HCT116 (cell line): ENCODE measurements around the gene CENPB. TPM values are rescaled to one million over a fixed set of nuclear protein-coding genes. Genes with fewer than 3 reads are reported as not detected.

Experiments used
- ATAC-seq: fragments of 200-7000 bp; cut with Tn5 transposase; 2 replicates; pipeline ENCODE4 v1.9.1; 2020; ENCODE audit warnings: mild to moderate bottlenecking, moderate library complexity
- BruUV-seq: library from RNA; stranded (reverse); fragments of 400-500 nt; replicated peaks from 2 replicates; lab custom pipeline; 2021; lab: Mats Ljungman, UMichigan
- CTCF ChIA-PET: fragments of 300-600 bp; sonication (Branson Sonifier 250); formaldehyde crosslinking; loops from one replicate; lab custom pipeline; 2021; ENCODE audit warnings: antibody characterized with exemption; lab: Charles Lee
- POLR2A ChIA-PET: fragments of 300-600, 350-600 bp; sonication (Branson Sonifier 250); formaldehyde crosslinking; loops from one replicate; lab custom pipeline; 2021; ENCODE audit warnings: antibody characterized with exemption; lab: Charles Lee
- RAD21 ChIA-PET, 2 experiments: fragments of 300-600 bp; sonication (Branson Sonifier 250); formaldehyde crosslinking; loops; one replicate each; lab custom pipeline; 2023; ENCODE audit warnings: low total read pairs in 2 of 2; ENCODE audit not compliant: uncharacterized antibody in 2 of 2, unreplicated experiment in 2 of 2, low non-redundant PET in 1 of 2; lab: Charles Lee
- DNase-seq: peaks from one replicate; pipeline ENCODE4 v3.0.0-alpha.2; 2010; ENCODE audit warnings: low read depth, low spot score
- H2AFZ ChIP-seq: fragments of 200-600 bp; shearing (Covaris generic), sonication (generic); 2 replicates; pipeline ENCODE4 v1.6.1; 2017; ENCODE audit warnings: low read depth, mixed run types, mixed read lengths, antibody characterized with exemption, low read length; ENCODE audit not compliant: poor library complexity, severe bottlenecking
- H3K27ac ChIP-seq: 2 replicates; pipeline ENCODE4 v1.5.1; 2012; ENCODE audit warnings: low read depth, low read length
- H3K27me3 ChIP-seq: fragments of 200-600 bp; sonication (generic); 2 replicates; pipeline ENCODE4 v1.6.1; 2016; ENCODE audit warnings: mixed run types, low read length, mixed read lengths; ENCODE audit not compliant: insufficient read depth
- H3K36me3 ChIP-seq, 2 experiments: fragments of 200-500 bp in 1 of 2; fragments of 200-600 bp in 1 of 2; sonication (Bioruptor generic) in 1 of 2; sonication (generic) in 1 of 2; 2 replicates each; pipeline versions ENCODE4 v1.5.1 to v1.6.1; 2014 to 2016; ENCODE audit warnings: low read length in 2 of 2, inconsistent platforms in 1 of 2, mixed read lengths in 1 of 2, mixed run types in 1 of 2; ENCODE audit not compliant: insufficient read depth in 2 of 2, control insufficient read depth in 1 of 2
- H3K4me1 ChIP-seq, 2 experiments: fragments of 200-600 bp in 1 of 2; sonication (generic) in 1 of 2; 2 replicates each; pipeline versions ENCODE4 v1.5.1 to v1.6.1; 2012 to 2017; ENCODE audit warnings: low read length in 2 of 2, inconsistent platforms in 1 of 2, mild to moderate bottlenecking in 1 of 2, mixed read lengths in 1 of 2, mixed run types in 1 of 2, moderate library complexity in 1 of 2; ENCODE audit not compliant: insufficient read depth in 2 of 2, control insufficient read depth in 1 of 2
- H3K4me2 ChIP-seq: fragments of 200-600 bp; sonication (generic); 2 replicates; pipeline ENCODE4 v1.6.1; 2017; ENCODE audit warnings: mixed run types, low read length, mixed read lengths
- H3K4me3 ChIP-seq, 2 experiments: fragments of 200-600 bp in 1 of 2; sonication (generic) in 1 of 2; replicated peaks in 1 of 2; 2 replicates each; pipeline ENCODE4 v1.5.1; 2011 to 2016; ENCODE audit warnings: low read length in 2 of 2, control low read depth in 1 of 2, low read depth in 1 of 2, mild to moderate bottlenecking in 1 of 2, mixed read lengths in 1 of 2, mixed run types in 1 of 2
- H3K79me2 ChIP-seq: fragments of 200-600 bp; sonication (generic); 2 replicates; pipeline ENCODE4 v1.6.1; 2017; ENCODE audit warnings: mild to moderate bottlenecking, mixed run types, low read length, moderate library complexity, mixed read lengths; ENCODE audit not compliant: insufficient read depth
- H3K9ac ChIP-seq: fragments of 200-600 bp; sonication (generic); 2 replicates; pipeline ENCODE4 v1.6.1; 2016; ENCODE audit warnings: low read length, mixed read lengths
- H3K9me2 ChIP-seq: fragments of 200-600 bp; sonication (generic), shearing (Covaris generic); 2 replicates; pipeline ENCODE4 v1.6.1; 2017; ENCODE audit warnings: mixed run types, mild to moderate bottlenecking, moderate library complexity; ENCODE audit not compliant: insufficient read depth
- H3K9me3 ChIP-seq, 2 experiments: fragments of 200-500 bp in 1 of 2; fragments of 200-600 bp in 1 of 2; sonication (Bioruptor generic) in 1 of 2; sonication (generic) in 1 of 2; 2 replicates each; pipeline ENCODE4 v1.6.1; 2014 to 2017; ENCODE audit warnings: low read length in 2 of 2, mixed read lengths in 2 of 2, inconsistent platforms in 1 of 2, low read depth in 1 of 2, mild to moderate bottlenecking in 1 of 2, mixed run types in 1 of 2, moderate library complexity in 1 of 2; ENCODE audit not compliant: control insufficient read depth in 1 of 2, insufficient read depth in 1 of 2
- H4K20me1 ChIP-seq: fragments of 200-600 bp; sonication (generic), shearing (Covaris generic); 2 replicates; pipeline ENCODE4 v1.6.1; 2017; ENCODE audit warnings: mixed run types, mild to moderate bottlenecking, moderate library complexity; ENCODE audit not compliant: insufficient read depth
- CBX3 ChIP-seq: IDR thresholded peaks from 2 replicates; pipeline ENCODE4 v1.6.1; 2012; ENCODE audit warnings: low read depth
- CEBPB ChIP-seq: IDR thresholded peaks from 2 replicates; pipeline ENCODE4 v1.6.1; 2012; ENCODE audit warnings: low read depth
- CTCF ChIP-seq, 3 experiments: fragments of 200-600 bp in 1 of 3; sonication (generic) in 1 of 3; IDR thresholded peaks in 2 of 3; conservative IDR thresholded peaks in 1 of 3; 2 replicates each; pipeline ENCODE4 v1.5.1; 2012 to 2017; ENCODE audit warnings: low read depth in 2 of 3, low read length in 2 of 3, antibody characterized with exemption in 1 of 3, borderline replicate concordance in 1 of 3, control low read depth in 1 of 3, mild to moderate bottlenecking in 1 of 3, mixed read lengths in 1 of 3, mixed run types in 1 of 3, moderate library complexity in 1 of 3; ENCODE audit not compliant: insufficient read depth in 1 of 3
- EGR1 ChIP-seq: IDR thresholded peaks from 2 replicates; pipeline ENCODE4 v1.6.1; 2012; ENCODE audit warnings: low read depth
- ELF1 ChIP-seq: IDR thresholded peaks from 2 replicates; pipeline ENCODE4 v1.6.1; 2012; ENCODE audit warnings: low read depth, borderline replicate concordance
- EZH2 ChIP-seq: fragments of 200-600 bp; sonication (generic); IDR thresholded peaks from 2 replicates; pipeline ENCODE4 v1.6.1; 2017; ENCODE audit warnings: antibody characterized with exemption, mixed run types
- EZH2phosphoT487 ChIP-seq: fragments of 200-600 bp; IDR thresholded peaks from 2 replicates; pipeline ENCODE4 v1.6.1; 2018; ENCODE audit warnings: antibody characterized with exemption, borderline replicate concordance
- FOSL1 ChIP-seq: IDR thresholded peaks from 2 replicates; pipeline ENCODE4 v1.6.1; 2012; ENCODE audit warnings: low read depth
- JUND ChIP-seq: IDR thresholded peaks from 2 replicates; pipeline ENCODE4 v1.6.1; 2012
- POLR2A ChIP-seq: IDR thresholded peaks from 2 replicates; pipeline ENCODE4 v1.7.0; 2011; ENCODE audit warnings: borderline replicate concordance; ENCODE audit not compliant: insufficient read depth, insufficient read length; ENCODE audit errors: extremely low read depth
- RAD21 ChIP-seq: IDR thresholded peaks from 2 replicates; pipeline ENCODE4 v1.6.1; 2012; ENCODE audit warnings: low read depth, mild to moderate bottlenecking
- SIN3A ChIP-seq: IDR thresholded peaks from 2 replicates; pipeline ENCODE4 v1.6.1; 2012; ENCODE audit warnings: low read depth
- SP1 ChIP-seq: IDR thresholded peaks from 2 replicates; pipeline ENCODE4 v1.6.1; 2012; ENCODE audit warnings: low read depth
- SRF ChIP-seq: IDR thresholded peaks from 2 replicates; pipeline ENCODE4 v1.6.1; 2012; ENCODE audit warnings: low read depth
- TCF7L2 ChIP-seq: IDR thresholded peaks from 2 replicates; pipeline ENCODE4 v1.7.0; 2011; ENCODE audit warnings: borderline replicate concordance, inconsistent platforms; ENCODE audit not compliant: insufficient read depth, insufficient read length; ENCODE audit errors: extremely low read depth
- YY1 ChIP-seq: IDR thresholded peaks from 2 replicates; pipeline ENCODE4 v1.6.1; 2011; ENCODE audit warnings: low read length, low read depth, moderate library complexity, mild to moderate bottlenecking; ENCODE audit not compliant: insufficient replicate concordance; ENCODE audit errors: extremely low read depth
- ZFX ChIP-seq: fragments of 450-650 bp; IDR thresholded peaks from 2 replicates; pipeline ENCODE4 v1.6.1; 2017
- intact Hi-C: fragments of 100-400 bp; cut with micrococcal nuclease; formaldehyde crosslinking; loops from 2 replicates; pipeline ENCODE4 v1.10.0; 2022
- total RNA-seq: library from RNA; stranded (reverse); gene quantifications from one replicate; pipeline ENCODE4 v1.2.1, GENCODE V29; 2021; ENCODE audit not compliant: unreplicated experiment
- TF ChIP-seq, protein P1 (sequence below): IDR thresholded peaks from 2 replicates; pipeline ENCODE4 v1.6.1; 2012; ENCODE audit warnings: low read depth
- TF ChIP-seq, protein P2 (sequence below): IDR thresholded peaks from 2 replicates; pipeline ENCODE4 v1.6.1; 2011; ENCODE audit warnings: mild to moderate bottlenecking, low read length, moderate library complexity; ENCODE audit not compliant: insufficient replicate concordance; ENCODE audit errors: extremely low read depth
- TF ChIP-seq, protein P3 (sequence below): IDR thresholded peaks from 2 replicates; pipeline ENCODE4 v1.6.1; 2012

Gene CENPB
- total RNA-seq, 1 experiment from 2014 or later: 67.2 TPM

DNA sequence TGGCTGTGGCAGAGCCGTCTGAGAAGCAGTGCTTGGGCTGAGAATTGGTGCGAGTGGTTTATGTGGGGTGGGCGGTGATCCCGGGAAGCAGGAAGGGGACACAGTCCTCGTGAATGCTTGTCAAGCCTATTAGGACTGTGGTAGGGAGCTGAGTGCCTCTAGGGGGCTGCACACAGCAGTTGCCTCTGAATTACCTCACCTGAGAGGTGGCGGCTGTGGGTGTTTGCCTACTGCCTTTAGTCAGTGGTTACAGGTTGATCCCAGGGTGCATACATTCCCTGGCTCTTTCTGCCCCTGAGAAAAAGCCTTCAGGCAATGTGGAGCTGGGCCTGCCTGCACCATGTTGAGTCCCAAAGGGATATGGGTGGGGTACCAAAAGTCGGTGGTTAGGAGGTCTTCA lies 39.0 kb upstream of the CENPB start:
- H3K27ac ChIP-seq: no peak overlapping the region
- ATAC-seq (no peak), DNase-seq (no peak)
- H3K4me2 ChIP-seq: no peak overlapping the region
- H3K4me3 ChIP-seq: no peak overlapping the region
- peaks cover 4 to 5% of the 10 kb centered on the region in 2 experiments; a peak in 1 of 4 replicates for H3K36me3 ChIP-seq
- intact Hi-C loops: no loop called here
- no peak for TF ChIP-seq FOSL1
- no peak for TF ChIP-seq EZH2
- TF ChIP-seq EGR1: no peak
- TF ChIP-seq SIN3A: no peak
- no peak for TF ChIP-seq SRF
- TF ChIP-seq CEBPB: no peak
- TF ChIP-seq JUND: no peak
- TF ChIP-seq RAD21: no peak
- TF ChIP-seq ZFX: no peak
- no peak for TF ChIP-seq TCF7L2
- TF ChIP-seq CBX3: no peak
- no peak for TF ChIP-seq POLR2A
- TF ChIP-seq, protein P1, sequence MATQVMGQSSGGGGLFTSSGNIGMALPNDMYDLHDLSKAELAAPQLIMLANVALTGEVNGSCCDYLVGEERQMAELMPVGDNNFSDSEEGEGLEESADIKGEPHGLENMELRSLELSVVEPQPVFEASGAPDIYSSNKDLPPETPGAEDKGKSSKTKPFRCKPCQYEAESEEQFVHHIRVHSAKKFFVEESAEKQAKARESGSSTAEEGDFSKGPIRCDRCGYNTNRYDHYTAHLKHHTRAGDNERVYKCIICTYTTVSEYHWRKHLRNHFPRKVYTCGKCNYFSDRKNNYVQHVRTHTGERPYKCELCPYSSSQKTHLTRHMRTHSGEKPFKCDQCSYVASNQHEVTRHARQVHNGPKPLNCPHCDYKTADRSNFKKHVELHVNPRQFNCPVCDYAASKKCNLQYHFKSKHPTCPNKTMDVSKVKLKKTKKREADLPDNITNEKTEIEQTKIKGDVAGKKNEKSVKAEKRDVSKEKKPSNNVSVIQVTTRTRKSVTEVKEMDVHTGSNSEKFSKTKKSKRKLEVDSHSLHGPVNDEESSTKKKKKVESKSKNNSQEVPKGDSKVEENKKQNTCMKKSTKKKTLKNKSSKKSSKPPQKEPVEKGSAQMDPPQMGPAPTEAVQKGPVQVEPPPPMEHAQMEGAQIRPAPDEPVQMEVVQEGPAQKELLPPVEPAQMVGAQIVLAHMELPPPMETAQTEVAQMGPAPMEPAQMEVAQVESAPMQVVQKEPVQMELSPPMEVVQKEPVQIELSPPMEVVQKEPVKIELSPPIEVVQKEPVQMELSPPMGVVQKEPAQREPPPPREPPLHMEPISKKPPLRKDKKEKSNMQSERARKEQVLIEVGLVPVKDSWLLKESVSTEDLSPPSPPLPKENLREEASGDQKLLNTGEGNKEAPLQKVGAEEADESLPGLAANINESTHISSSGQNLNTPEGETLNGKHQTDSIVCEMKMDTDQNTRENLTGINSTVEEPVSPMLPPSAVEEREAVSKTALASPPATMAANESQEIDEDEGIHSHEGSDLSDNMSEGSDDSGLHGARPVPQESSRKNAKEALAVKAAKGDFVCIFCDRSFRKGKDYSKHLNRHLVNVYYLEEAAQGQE: no peak
- TF ChIP-seq EZH2phosphoT487: no peak
- no peak for TF ChIP-seq SP1
- TF ChIP-seq ELF1: no peak
- TF ChIP-seq, protein P2, sequence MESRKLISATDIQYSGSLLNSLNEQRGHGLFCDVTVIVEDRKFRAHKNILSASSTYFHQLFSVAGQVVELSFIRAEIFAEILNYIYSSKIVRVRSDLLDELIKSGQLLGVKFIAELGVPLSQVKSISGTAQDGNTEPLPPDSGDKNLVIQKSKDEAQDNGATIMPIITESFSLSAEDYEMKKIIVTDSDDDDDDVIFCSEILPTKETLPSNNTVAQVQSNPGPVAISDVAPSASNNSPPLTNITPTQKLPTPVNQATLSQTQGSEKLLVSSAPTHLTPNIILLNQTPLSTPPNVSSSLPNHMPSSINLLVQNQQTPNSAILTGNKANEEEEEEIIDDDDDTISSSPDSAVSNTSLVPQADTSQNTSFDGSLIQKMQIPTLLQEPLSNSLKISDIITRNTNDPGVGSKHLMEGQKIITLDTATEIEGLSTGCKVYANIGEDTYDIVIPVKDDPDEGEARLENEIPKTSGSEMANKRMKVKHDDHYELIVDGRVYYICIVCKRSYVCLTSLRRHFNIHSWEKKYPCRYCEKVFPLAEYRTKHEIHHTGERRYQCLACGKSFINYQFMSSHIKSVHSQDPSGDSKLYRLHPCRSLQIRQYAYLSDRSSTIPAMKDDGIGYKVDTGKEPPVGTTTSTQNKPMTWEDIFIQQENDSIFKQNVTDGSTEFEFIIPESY: no peak
- no peak for TF ChIP-seq CTCF (IDR thresholded peaks at IDR 0.05 in 2 of 3, conservative IDR thresholded peaks at IDR 0.05 in 1 of 3; ENCODE audit: borderline replicate concordance in 1 of 3, insufficient read depth in 1 of 3, low read depth in 2 of 3, low read length in 2 of 3)
- TF ChIP-seq, protein P3, sequence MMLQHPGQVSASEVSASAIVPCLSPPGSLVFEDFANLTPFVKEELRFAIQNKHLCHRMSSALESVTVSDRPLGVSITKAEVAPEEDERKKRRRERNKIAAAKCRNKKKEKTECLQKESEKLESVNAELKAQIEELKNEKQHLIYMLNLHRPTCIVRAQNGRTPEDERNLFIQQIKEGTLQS: no peak
- no peak for TF ChIP-seq YY1
- no peaks in the 10 kb centered on the region for H4K20me1 ChIP-seq
- no peak overlapping the region for H2AFZ ChIP-seq
- no peaks in the 10 kb centered on the region for H3K9me3 ChIP-seq
- RAD21 ChIA-PET: no interaction called here
- no peak overlapping the region for H3K9ac ChIP-seq
- POLR2A ChIA-PET: interaction anchor here (0.5 kb wide), 1 partner anchor 20 kb away, joined by 3 read pairs; no protein-coding TSS in a partner anchor
- BruUV-seq: no TSS peak
- H3K4me1 ChIP-seq: peaks cover 6 to 10% of the 10 kb centered on the region in 2 experiments
- H3K27me3 ChIP-seq: no peaks in the 10 kb centered on the region
- peaks cover 5% of the 10 kb centered on the region for H3K79me2 ChIP-seq
- CTCF ChIA-PET: interaction anchor here (0.6 kb wide), 1 partner anchor 29 kb away, joined by 3 read pairs; no protein-coding TSS in a partner anchor
- no peaks in the 10 kb centered on the region for H3K9me2 ChIP-seq
